IMR-90 (cell line): ENCODE results near the gene PRKCG. TPM values are rescaled to one million over a fixed set of nuclear protein-coding genes. Genes with fewer than 3 reads are reported as not detected.

Experiments used
- ATAC-seq: fragments of 200-7000 bp; cut with Tn5 transposase; 2 replicates; pipeline ENCODE4 v1.9.1; 2020; ENCODE audit warnings: low read depth, mild to moderate bottlenecking, moderate library complexity
- BruUV-seq: library from RNA; stranded (reverse); fragments of 400-500 nt; replicated peaks from 2 replicates; lab custom pipeline; 2021; lab: Mats Ljungman, UMichigan
- CTCF ChIA-PET: fragments of 300-600 bp; formaldehyde crosslinking; extraction: SDS; loops from one replicate; lab custom pipeline; 2021; ENCODE audit warnings: antibody characterized with exemption; lab: Yijun Ruan, JAX
- POLR2A ChIA-PET: fragments of 300-600 bp; sonication (Branson Sonifier 250); formaldehyde crosslinking; loops from one replicate; lab custom pipeline; 2022; ENCODE audit warnings: antibody characterized with exemption; ENCODE audit not compliant: unreplicated experiment; lab: Charles Lee
- DNase-seq: peaks from one replicate; pipeline ENCODE4 v3.0.0; 2013
- H2AFZ ChIP-seq: replicated peaks from 2 replicates; pipeline ENCODE3; 2013; ENCODE audit warnings: low read length, mild to moderate bottlenecking; ENCODE audit not compliant: poor library complexity
- H2AK5ac ChIP-seq: 2 replicates; pipeline ENCODE4 v1.6.1; 2013; ENCODE audit warnings: low read depth, low read length, inconsistent platforms
- H2AK9ac ChIP-seq: replicated peaks from 2 replicates; pipeline ENCODE3; 2013; ENCODE audit warnings: mild to moderate bottlenecking, low read depth, low read length, moderate library complexity; ENCODE audit not compliant: poor library complexity
- H2BK120ac ChIP-seq: 2 replicates; pipeline ENCODE4 v1.6.1; 2013; ENCODE audit warnings: low read depth, low read length, inconsistent platforms
- H2BK15ac ChIP-seq: 3 replicates; pipeline ENCODE4 v1.6.1; 2013; ENCODE audit warnings: low read depth, low read length, inconsistent platforms
- H2BK20ac ChIP-seq: 2 replicates; pipeline ENCODE4 v1.6.1; 2013; ENCODE audit warnings: low read depth, mild to moderate bottlenecking, inconsistent platforms, low read length, moderate library complexity
- H2BK5ac ChIP-seq: 2 replicates; pipeline ENCODE4 v1.6.1; 2013; ENCODE audit warnings: mild to moderate bottlenecking, low read depth, low read length, inconsistent platforms; ENCODE audit not compliant: poor library complexity, severe bottlenecking
- H3K14ac ChIP-seq: replicated peaks from 2 replicates; pipeline ENCODE4 v1.6.1; 2013; ENCODE audit warnings: low read depth, low read length, inconsistent platforms
- H3K18ac ChIP-seq: 2 replicates; pipeline ENCODE4 v1.6.1; 2013; ENCODE audit warnings: low read depth, low read length, control low read depth
- H3K23ac ChIP-seq: 2 replicates; pipeline ENCODE4 v1.6.1; 2013; ENCODE audit warnings: low read depth, low read length, inconsistent platforms
- H3K27ac ChIP-seq: 2 replicates; pipeline ENCODE4 v1.5.1; 2013; ENCODE audit warnings: mild to moderate bottlenecking, control low read depth, low read length; ENCODE audit not compliant: insufficient read depth
- H3K27me3 ChIP-seq: 2 replicates; pipeline ENCODE4 v1.6.1; 2013; ENCODE audit warnings: low read length; ENCODE audit not compliant: control insufficient read depth, insufficient read depth
- H3K36me3 ChIP-seq: 2 replicates; pipeline ENCODE4 v1.6.1; 2013; ENCODE audit warnings: low read length, mixed read lengths; ENCODE audit not compliant: control insufficient read depth, insufficient read depth
- H3K4ac ChIP-seq: 2 replicates; pipeline ENCODE4 v1.6.1; 2013; ENCODE audit warnings: low read depth, low read length, inconsistent platforms
- H3K4me1 ChIP-seq: 2 replicates; pipeline ENCODE4 v1.6.1; 2013; ENCODE audit warnings: low read length, mixed read lengths; ENCODE audit not compliant: control insufficient read depth, insufficient read depth
- H3K4me2 ChIP-seq: 2 replicates; pipeline ENCODE4 v1.6.1; 2013; ENCODE audit warnings: low read depth, mild to moderate bottlenecking, control low read depth, low read length, moderate library complexity
- H3K4me3 ChIP-seq: 2 replicates; pipeline ENCODE4 v1.5.1; 2013; ENCODE audit warnings: low read depth, mild to moderate bottlenecking, control low read depth, low read length, moderate library complexity; ENCODE audit not compliant: insufficient read depth
- H3K56ac ChIP-seq: 2 replicates; pipeline ENCODE4 v1.6.1; 2013; ENCODE audit warnings: low read length, inconsistent platforms; ENCODE audit not compliant: insufficient read depth; ENCODE audit errors: extremely low read depth
- H3K79me1 ChIP-seq, 2 experiments: 2 replicates each; pipeline ENCODE4 v1.6.1; 2013; ENCODE audit warnings: low read length in 2 of 2, inconsistent platforms in 1 of 2, low read depth in 1 of 2
- H3K9ac ChIP-seq: 2 replicates; pipeline ENCODE4 v1.6.1; 2013; ENCODE audit warnings: low read depth, low read length, control low read depth
- H3K9me1 ChIP-seq: 2 replicates; pipeline ENCODE4 v1.6.1; 2013; ENCODE audit warnings: low read length, inconsistent platforms; ENCODE audit not compliant: insufficient read depth
- H3K9me3 ChIP-seq: 2 replicates; pipeline ENCODE4 v1.6.1; 2013; ENCODE audit warnings: low read length; ENCODE audit not compliant: control insufficient read depth, insufficient read depth
- H4K20me1 ChIP-seq: 2 replicates; pipeline ENCODE4 v1.6.1; 2013; ENCODE audit warnings: low read length, inconsistent platforms; ENCODE audit not compliant: insufficient read depth
- H4K5ac ChIP-seq: 2 replicates; pipeline ENCODE4 v1.6.1; 2013; ENCODE audit warnings: mild to moderate bottlenecking, low read depth, low read length, control low read depth
- H4K8ac ChIP-seq, 2 experiments: 2 replicates each; pipeline ENCODE4 v1.6.1; 2013; ENCODE audit warnings: low read depth in 2 of 2, low read length in 2 of 2, control low read depth in 1 of 2, inconsistent platforms in 1 of 2
- H4K91ac ChIP-seq: 2 replicates; pipeline ENCODE4 v1.6.1; 2013; ENCODE audit warnings: low read depth, low read length, inconsistent platforms; ENCODE audit not compliant: insufficient read depth
- BHLHE40 ChIP-seq: fragments of 150-350 bp; IDR thresholded peaks from 2 replicates; pipeline ENCODE4 v1.6.1; 2016; ENCODE audit warnings: mild to moderate bottlenecking, low read depth, low read length
- CEBPB ChIP-seq: IDR thresholded peaks from 2 replicates; pipeline ENCODE4 v1.6.1; 2012; ENCODE audit warnings: low read depth, low read length, improper control_type of control experiment
- CHD1 ChIP-seq: IDR thresholded peaks from 2 replicates; pipeline ENCODE4 v1.6.1; 2012; ENCODE audit warnings: low read depth, low read length, improper control_type of control experiment
- CTCF ChIP-seq: conservative IDR thresholded peaks from 2 replicates; pipeline ENCODE4 v1.5.1; 2012; ENCODE audit warnings: mild to moderate bottlenecking, low read depth, low read length, improper control_type of control experiment
- FOS ChIP-seq: fragments of 150-350 bp; IDR thresholded peaks from 2 replicates; pipeline ENCODE4 v1.6.1; 2016; ENCODE audit warnings: low read depth, low read length
- MAFK ChIP-seq: IDR thresholded peaks from 2 replicates; pipeline ENCODE4 v1.6.1; 2012; ENCODE audit warnings: low read depth, low read length, improper control_type of control experiment
- MAZ ChIP-seq: IDR thresholded peaks from 2 replicates; pipeline ENCODE4 v1.6.1; 2012; ENCODE audit warnings: low read depth, mild to moderate bottlenecking, low read length, improper control_type of control experiment, moderate library complexity, borderline replicate concordance
- MXI1 ChIP-seq: IDR thresholded peaks from 2 replicates; pipeline ENCODE4 v1.6.1; 2012; ENCODE audit warnings: low read depth, mild to moderate bottlenecking, low read length, moderate library complexity, borderline replicate concordance
- NFE2L2 ChIP-seq: fragments of 150-350 bp; IDR thresholded peaks from 2 replicates; pipeline ENCODE4 v1.6.1; 2016; ENCODE audit warnings: low read depth, mild to moderate bottlenecking, low read length
- POLR2A ChIP-seq: IDR thresholded peaks from 2 replicates; pipeline ENCODE4 v1.6.1; 2012; ENCODE audit warnings: mild to moderate bottlenecking, low read depth, low read length
- RAD21 ChIP-seq: IDR thresholded peaks from 2 replicates; pipeline ENCODE4 v1.6.1; 2012; ENCODE audit warnings: low read length, improper control_type of control experiment
- RCOR1 ChIP-seq: IDR thresholded peaks from 2 replicates; pipeline ENCODE4 v1.6.1; 2012; ENCODE audit warnings: mild to moderate bottlenecking, low read length, improper control_type of control experiment; ENCODE audit not compliant: insufficient replicate concordance
- RFX5 ChIP-seq: IDR thresholded peaks from 2 replicates; pipeline ENCODE4 v1.8.0; 2012; ENCODE audit warnings: low read depth, mild to moderate bottlenecking, low read length, moderate library complexity
- SMC3 ChIP-seq: fragments of 150-350 bp; IDR thresholded peaks from 2 replicates; pipeline ENCODE4 v1.6.1; 2016; ENCODE audit warnings: low read depth, mild to moderate bottlenecking, antibody characterized with exemption, low read length, moderate library complexity
- WGBS, 2 experiments: methylation state at CpG; one replicate each; pipeline versions ENCODE4 v1.1.5 to v1.1.7; 2013; ENCODE audit warnings: missing lambda C conversion rate in 2 of 2; ENCODE audit not compliant: insufficient read length in 1 of 2; ENCODE audit errors: extremely low coverage in 2 of 2; 5-methylcytosine and 5-hydroxymethylcytosine counted together
- dilution Hi-C: fragments of 300-500 bp; cut with HindIII; formaldehyde crosslinking; loops from one replicate; pipeline ENCODE4 v1.14.3; 2018; ENCODE audit warnings: low sequenced_read_pairs; ENCODE audit not compliant: unreplicated experiment
- in situ Hi-C: fragments of 300-500 bp; cut with MboI; formaldehyde crosslinking; loops from 3 replicates; pipeline ENCODE4 v1.14.3; 2019; ENCODE audit warnings: low sequenced_read_pairs, inconsistent platforms, mixed read lengths
- intact Hi-C: fragments of 100-400 bp; cut with micrococcal nuclease; formaldehyde crosslinking; loops from 2 replicates; pipeline ENCODE4 v1.10.0; 2022
- polyA plus RNA-seq, 3 experiments: library from polyadenylated mRNA; depleted of rRNA; stranded (reverse); fragments of >200 nt; gene quantifications; 2 replicates each; pipeline ENCODE4 v1.2.3, GENCODE V29; 2012; ENCODE audit warnings: low replicate concordance in 1 of 3
- total RNA-seq: library from RNA; depleted of rRNA; stranded (reverse); fragments of >200 nt; gene quantifications from 2 replicates; pipeline ENCODE4 v1.2.3, GENCODE V29; 2012
- TF ChIP-seq, protein P1 (sequence below): fragments of 150-350 bp; IDR thresholded peaks from 2 replicates; pipeline ENCODE4 v1.6.1; 2017; ENCODE audit warnings: mild to moderate bottlenecking, antibody characterized with exemption, low read length, low read depth
- TF ChIP-seq, protein P2 (sequence below): fragments of 150-350 bp; IDR thresholded peaks from 2 replicates; pipeline ENCODE4 v1.6.1; 2016; ENCODE audit warnings: low read depth, mild to moderate bottlenecking, low read length, moderate library complexity, borderline replicate concordance

The PRKCG gene
- total and polyA plus RNA-seq, 2 of the 4 experiments (the other 2 are of a cell fraction), result not detected

- no peaks in the 10 kb centered on the region; the same call in 1 of the 2 replicates for H3K9me3 ChIP-seq
- no peak overlapping the region for H2AK9ac ChIP-seq
- WGBS, 2 experiments, result no CpG with 5 or more reads among the region's 8 CpGs
- no peak overlapping the region for H4K8ac ChIP-seq
- TF ChIP-seq MAZ, result no peak
- no peak for TF ChIP-seq NFE2L2
- TF ChIP-seq RFX5, result no peak
- no peak for TF ChIP-seq RAD21
- no peak for TF ChIP-seq SMC3
- no peak for TF ChIP-seq FOS
- TF ChIP-seq MXI1, result no peak
- no peak for TF ChIP-seq BHLHE40
- no peak for TF ChIP-seq CTCF
- no peak for TF ChIP-seq CHD1
- TF ChIP-seq CEBPB, result no peak
- TF ChIP-seq, protein P1, sequence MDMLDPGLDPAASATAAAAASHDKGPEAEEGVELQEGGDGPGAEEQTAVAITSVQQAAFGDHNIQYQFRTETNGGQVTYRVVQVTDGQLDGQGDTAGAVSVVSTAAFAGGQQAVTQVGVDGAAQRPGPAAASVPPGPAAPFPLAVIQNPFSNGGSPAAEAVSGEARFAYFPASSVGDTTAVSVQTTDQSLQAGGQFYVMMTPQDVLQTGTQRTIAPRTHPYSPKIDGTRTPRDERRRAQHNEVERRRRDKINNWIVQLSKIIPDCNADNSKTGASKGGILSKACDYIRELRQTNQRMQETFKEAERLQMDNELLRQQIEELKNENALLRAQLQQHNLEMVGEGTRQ, result no peak
- TF ChIP-seq, protein P2, sequence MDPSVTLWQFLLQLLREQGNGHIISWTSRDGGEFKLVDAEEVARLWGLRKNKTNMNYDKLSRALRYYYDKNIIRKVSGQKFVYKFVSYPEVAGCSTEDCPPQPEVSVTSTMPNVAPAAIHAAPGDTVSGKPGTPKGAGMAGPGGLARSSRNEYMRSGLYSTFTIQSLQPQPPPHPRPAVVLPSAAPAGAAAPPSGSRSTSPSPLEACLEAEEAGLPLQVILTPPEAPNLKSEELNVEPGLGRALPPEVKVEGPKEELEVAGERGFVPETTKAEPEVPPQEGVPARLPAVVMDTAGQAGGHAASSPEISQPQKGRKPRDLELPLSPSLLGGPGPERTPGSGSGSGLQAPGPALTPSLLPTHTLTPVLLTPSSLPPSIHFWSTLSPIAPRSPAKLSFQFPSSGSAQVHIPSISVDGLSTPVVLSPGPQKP, result no peak
- TF ChIP-seq POLR2A, result no peak
- TF ChIP-seq MAFK, result no peak
- TF ChIP-seq RCOR1, result no peak
- H3K14ac ChIP-seq, result no peak overlapping the region
- no peak overlapping the region for H2BK15ac ChIP-seq
- no peak for ATAC-seq
- no peaks in the 10 kb centered on the region for H3K9me1 ChIP-seq
- no peaks in the 10 kb centered on the region for H3K36me3 ChIP-seq
- H3K27me3 ChIP-seq, result peaks cover 15% of the 10 kb centered on the region
- no peak overlapping the region for H4K5ac ChIP-seq
- H4K20me1 ChIP-seq, result no peaks in the 10 kb centered on the region
- in situ Hi-C loops (no loop called here), intact Hi-C loops (no loop called here), dilution Hi-C loops (no loop called here)
- no peak overlapping the region for H2BK120ac ChIP-seq
- no peaks in the 10 kb centered on the region for H3K79me1 ChIP-seq
- no peak overlapping the region for H3K27ac ChIP-seq
- no peak overlapping the region for H3K4ac ChIP-seq
- no peak overlapping the region for H2BK5ac ChIP-seq
- CTCF ChIA-PET, result no interaction called here
- no peak overlapping the region for H3K9ac ChIP-seq
- no peak overlapping the region for H3K56ac ChIP-seq
- POLR2A ChIA-PET, result no interaction called here
- no peak overlapping the region for H2AK5ac ChIP-seq
- H3K4me3 ChIP-seq, result no peak overlapping the region
- no peak overlapping the region for H3K18ac ChIP-seq
- BruUV-seq, result no TSS peak
- no peak overlapping the region for H3K23ac ChIP-seq
- DNase-seq, result no peak
- no peak overlapping the region for H3K4me2 ChIP-seq
- no peak overlapping the region for H2BK20ac ChIP-seq
- no peak overlapping the region for H4K91ac ChIP-seq
- H2AFZ ChIP-seq, result no peak overlapping the region
- H3K4me1 ChIP-seq, result no peaks in the 10 kb centered on the region
Measured at GRCh38 chr19:53953383-53953782, 71.4 kb downstream of the PRKCG start.
